Measurements from ENCODE around the gene MON1A. TPM values are rescaled to one million over a fixed set of nuclear protein-coding genes. Genes with fewer than 3 reads are reported as not detected.
"Not testable (repeated sequence)": the region's sequence is repeated elsewhere in the genome, so short reads cannot be mapped to it uniquely, and the experiment has no call there.

Gene MON1A
- total and polyA plus RNA-seq, 7 experiments from 2014 or later: 4.6 to 24.5 (median 10.6) TPM

- H3K27me3 ChIP-seq (ENCODE audit: control insufficient read depth in 2 of 2, insufficient read depth in 2 of 2, low read length in 2 of 2); H3K4me3 ChIP-seq (ENCODE audit: low read length); H3K27ac ChIP-seq (ENCODE audit: low read depth, low read length); DNase-seq; ATAC-seq; H3K27me3 Mint-ChIP-seq; H3K27ac Mint-ChIP-seq; H3K9me3 ChIP-seq (ENCODE audit: control insufficient read depth in 2 of 3, low read length in 3 of 3); H3K9me3 Mint-ChIP-seq; CTCF ChIA-PET; H3K36me3 ChIP-seq (ENCODE audit: control insufficient read depth in 2 of 3, insufficient read depth in 3 of 3, low read length in 3 of 3); H3K36me3 Mint-ChIP-seq: not testable (repeated sequence)
- POLR2A ChIA-PET: interaction anchor here (0.7 to 1.9 kb wide), 2 partner anchors 8 kb away, joined by 3 to 9 read pairs; partner anchors contain the start of gene RBM6
- Mint-ChIP-seq H3K4me1 (peaks cover 6 to 30% (median 25%) of the 10 kb centered on the region in 7 donors), H3K4me3 (peak overlapping the region in 1 of 10 donors; percentile 6)
- intact Hi-C loops (cut with micrococcal nuclease): loop anchor here in 1 of 2 donors (10.0 kb wide), 1 partner anchor 423 kb away; the partner anchor contains the start of genes CYB561D2, NPRL2 and TMEM115
- peaks cover 6 to 13% of the 10 kb centered on the region in 2 donors for H3K4me1 ChIP-seq (ENCODE audit: control insufficient read depth in 2 of 2, insufficient read depth in 2 of 2, low read length in 2 of 2)
Measured at GRCh38 chr3:49932281-49932680, 2.7 kb upstream of the MON1A start.

GRCh38 chr3:49930922-49931321 is 1.3 kb upstream of the MON1A start:
- Histone ChIP-seq H3K27me3 (ENCODE audit: control insufficient read depth in 2 of 2, insufficient read depth in 2 of 2, low read length in 2 of 2) (no peaks in the 10 kb centered on the region), H3K27ac (ENCODE audit: low read depth, low read length) (no peak overlapping the region), H3K4me3 (ENCODE audit: low read length) (no peak overlapping the region), H3K9me3 (ENCODE audit: control insufficient read depth in 2 of 3, low read length in 3 of 3) (no peaks in the 10 kb centered on the region), H3K4me1 (ENCODE audit: control insufficient read depth in 2 of 2, insufficient read depth in 2 of 2, low read length in 2 of 2) (peaks cover 6 to 13% of the 10 kb centered on the region in 2 donors), H3K36me3 (ENCODE audit: control insufficient read depth in 2 of 3, insufficient read depth in 3 of 3, low read length in 3 of 3) (peaks cover 0 to 6% (median 0%) of the 10 kb centered on the region in 3 experiments)
- Mint-ChIP-seq H3K4me1 (peaks cover 6 to 34% (median 28%) of the 10 kb centered on the region in 7 donors), H3K27me3 (no peaks in the 10 kb centered on the region), H3K4me3 (peak overlapping the region in 8 of 10 donors; percentile 0 to 67 (median 54)), H3K9me3 (no peaks in the 10 kb centered on the region), H3K27ac (peak overlapping the region in 8 of 9 donors; percentile 34 to 87 (median 72)), H3K36me3 (peaks cover 0 to 2% (median 0%) of the 10 kb centered on the region in 5 donors)
- ChIA-PET POLR2A (interaction anchor here (0.5 to 1.9 kb wide), 6 partner anchors 9 to 1855 kb away, joined by 3 to 9 read pairs (median 4); partner anchors contain the start of genes DCAF1, INKA1 and RBM6), CTCF (interaction anchor here (0.6 kb wide), 2 partner anchors 35 to 798 kb away, joined by 3 to 5 read pairs; no protein-coding TSS in a partner anchor)
- intact Hi-C loops (cut with micrococcal nuclease): loop anchor here in 1 of 2 donors (10.0 kb wide), 1 partner anchor 424 kb away; the partner anchor contains the start of genes CYB561D2, NPRL2 and TMEM115
- DNase-seq (no peak), ATAC-seq (no peak)

DNA sequence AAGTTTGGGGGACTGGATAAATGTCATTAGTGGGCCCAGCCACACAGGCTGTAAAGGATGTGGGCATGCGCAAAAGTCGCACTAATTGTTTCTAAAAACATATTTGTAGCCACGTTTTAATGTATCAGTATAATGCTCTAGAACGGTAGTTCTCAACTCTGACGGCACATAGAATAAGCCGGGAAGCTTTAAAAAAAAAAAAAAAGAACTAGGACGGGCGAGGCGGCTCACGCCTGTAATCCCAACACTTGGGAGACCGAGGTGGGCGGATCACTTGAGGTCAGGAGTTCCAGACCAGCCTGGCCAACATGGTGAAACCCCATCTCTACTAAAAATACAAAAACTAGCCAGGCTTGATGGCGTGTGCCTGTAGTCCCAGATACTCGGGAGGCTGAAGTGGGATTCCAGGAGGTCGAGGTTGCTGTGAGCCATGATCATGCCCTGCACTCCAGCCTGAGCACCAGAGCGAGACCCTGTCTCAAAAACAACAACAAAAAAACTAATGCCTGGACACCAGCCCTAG is 618 bp upstream of the MON1A start:
- Histone ChIP-seq H3K4me3 (ENCODE audit: low read length) (peak overlapping the region; percentile 92), H3K9me3 (ENCODE audit: control insufficient read depth in 2 of 3, low read length in 3 of 3) (no peaks in the 10 kb centered on the region), H3K36me3 (ENCODE audit: control insufficient read depth in 2 of 3, insufficient read depth in 3 of 3, low read length in 3 of 3) (peaks cover 0 to 6% (median 0%) of the 10 kb centered on the region in 3 experiments), H3K27me3 (ENCODE audit: control insufficient read depth in 2 of 2, insufficient read depth in 2 of 2, low read length in 2 of 2) (no peaks in the 10 kb centered on the region), H3K27ac (ENCODE audit: low read depth, low read length) (peak overlapping the region; percentile 91), H3K4me1 (ENCODE audit: control insufficient read depth in 2 of 2, insufficient read depth in 2 of 2, low read length in 2 of 2) (peaks cover 6 to 13% of the 10 kb centered on the region in 2 donors)
- intact Hi-C loops (cut with micrococcal nuclease): loop anchor here in 1 of 2 donors (10.0 kb wide), 1 partner anchor 425 kb away; the partner anchor contains the start of genes CYB561D2, NPRL2 and TMEM115
- peaks cover 0 to 5% (median 0%) of the 10 kb centered on the region in 5 donors for H3K36me3 Mint-ChIP-seq
- H3K27me3 Mint-ChIP-seq: no peaks in the 10 kb centered on the region
- DNase-seq: no peak
- ChIA-PET CTCF (no interaction called here), POLR2A (interaction anchor here (1.3 to 1.9 kb wide), 4 partner anchors 10 to 128 kb away, joined by 3 to 17 read pairs (median 6); partner anchors contain the start of genes INKA1 and RBM6)
- H3K4me3 Mint-ChIP-seq: peak overlapping the region; percentile 82 to 90 (median 86)
- H3K27ac Mint-ChIP-seq: peak overlapping the region; percentile 78 to 92 (median 88)
- no peaks in the 10 kb centered on the region for H3K9me3 Mint-ChIP-seq
- H3K4me1 Mint-ChIP-seq: peaks cover 6 to 36% (median 31%) of the 10 kb centered on the region in 7 donors
- no peak for ATAC-seq

GRCh38 chr3:49928481-49929017 is 1.1 kb downstream of the MON1A start:
- ChIA-PET POLR2A (interaction anchor here (1.4 kb wide), 1 partner anchor 11 kb away, joined by 17 read pairs; the partner anchor contains the start of gene RBM6), CTCF (interaction anchor here (0.9 kb wide), 1 partner anchor 12 kb away, joined by 3 read pairs; the partner anchor contains the start of gene RBM6)
- Histone ChIP-seq H3K9me3 (ENCODE audit: control insufficient read depth in 2 of 3, low read length in 3 of 3) (no peaks in the 10 kb centered on the region), H3K4me1 (ENCODE audit: control insufficient read depth in 2 of 2, insufficient read depth in 2 of 2, low read length in 2 of 2) (peaks cover 6 to 13% of the 10 kb centered on the region in 2 donors), H3K36me3 (ENCODE audit: control insufficient read depth in 2 of 3, insufficient read depth in 3 of 3, low read length in 3 of 3) (peaks cover 0 to 11% (median 0%) of the 10 kb centered on the region in 3 experiments), H3K4me3 (ENCODE audit: low read length) (no peak overlapping the region), H3K27me3 (ENCODE audit: control insufficient read depth in 2 of 2, insufficient read depth in 2 of 2, low read length in 2 of 2) (no peaks in the 10 kb centered on the region), H3K27ac (ENCODE audit: low read depth, low read length) (no peak overlapping the region)
- peak overlapping the region; percentile 82 to 90 (median 86) for H3K4me3 Mint-ChIP-seq
- H3K36me3 Mint-ChIP-seq: peaks cover 0 to 10% (median 1%) of the 10 kb centered on the region in 5 donors
- intact Hi-C loops (cut with micrococcal nuclease): loop anchor here (1.0 to 5.0 kb wide), 10 partner anchors 11 to 256 kb away; partner anchors contain the start of genes TRAIP (in 2 of the 2), APEH (in 1 of the 2), GMPPB (in 1 of the 2) and MST1 (in 1 of the 2)
- no peak for ATAC-seq
- H3K9me3 Mint-ChIP-seq: no peaks in the 10 kb centered on the region
- H3K27me3 Mint-ChIP-seq: no peaks in the 10 kb centered on the region
- H3K27ac Mint-ChIP-seq: peak overlapping the region in 8 of 9 donors; percentile 24 to 92 (median 86)
- no peak for DNase-seq
- H3K4me1 Mint-ChIP-seq: peaks cover 6 to 36% (median 31%) of the 10 kb centered on the region in 7 donors

DNA sequence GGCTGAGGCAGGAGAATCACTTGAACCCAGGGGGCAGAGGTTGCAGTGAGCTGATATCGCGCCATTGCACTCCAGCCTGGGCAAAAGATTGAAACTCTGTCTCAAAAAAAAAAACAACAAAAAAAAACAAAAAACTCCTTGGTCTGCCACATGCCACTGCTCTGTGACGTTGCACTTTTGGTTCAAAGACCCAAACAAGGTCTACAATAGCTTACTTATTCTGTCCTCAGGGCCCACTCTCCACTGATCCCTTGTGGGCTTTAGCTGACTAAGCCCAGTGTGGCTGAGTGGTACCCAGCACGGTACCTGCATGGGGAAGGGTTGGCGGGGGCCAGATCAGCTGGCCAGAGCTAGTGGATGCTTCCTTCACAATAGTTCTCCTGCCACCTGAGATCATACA is 1.8 kb downstream of the MON1A start:
- peaks cover 0 to 11% (median 0%) of the 10 kb centered on the region in 3 experiments for H3K36me3 ChIP-seq (ENCODE audit: control insufficient read depth in 2 of 3, insufficient read depth in 3 of 3, low read length in 3 of 3)
- H3K4me3 Mint-ChIP-seq: peak overlapping the region in 2 of 10 donors; percentile 86 to 87
- H3K4me3 ChIP-seq (ENCODE audit: low read length): no peak overlapping the region
- H3K27me3 Mint-ChIP-seq: no peaks in the 10 kb centered on the region
- peak overlapping the region in 1 of 9 donors; percentile 86 for H3K27ac Mint-ChIP-seq
- POLR2A ChIA-PET: interaction anchor here (1.0 kb wide), 1 partner anchor 21 kb away, joined by 3 read pairs; no protein-coding TSS in a partner anchor
- H3K27me3 ChIP-seq (ENCODE audit: control insufficient read depth in 2 of 2, insufficient read depth in 2 of 2, low read length in 2 of 2): no peaks in the 10 kb centered on the region
- DNase-seq (no peak), ATAC-seq (no peak)
- no peak overlapping the region for H3K27ac ChIP-seq (ENCODE audit: low read depth, low read length)
- CTCF ChIA-PET: interaction anchor here (0.9 kb wide), 1 partner anchor 12 kb away, joined by 3 read pairs; the partner anchor contains the start of gene RBM6
- peaks cover 6 to 36% (median 31%) of the 10 kb centered on the region in 7 donors for H3K4me1 Mint-ChIP-seq
- no peaks in the 10 kb centered on the region for H3K9me3 Mint-ChIP-seq
- no peaks in the 10 kb centered on the region for H3K9me3 ChIP-seq (ENCODE audit: control insufficient read depth in 2 of 3, low read length in 3 of 3)
- H3K4me1 ChIP-seq (ENCODE audit: control insufficient read depth in 2 of 2, insufficient read depth in 2 of 2, low read length in 2 of 2): peaks cover 6 to 13% of the 10 kb centered on the region in 2 donors
- H3K36me3 Mint-ChIP-seq: peaks cover 0 to 10% (median 1%) of the 10 kb centered on the region in 5 donors
- intact Hi-C loops (cut with micrococcal nuclease): loop anchor here (2.0 to 5.0 kb wide), 4 partner anchors 71 to 255 kb away; partner anchors contain the start of genes APEH (in 1 of the 2), GMPPB (in 1 of the 2), RBM5 (in 1 of the 2) and TRAIP (in 1 of the 2)

DNA sequence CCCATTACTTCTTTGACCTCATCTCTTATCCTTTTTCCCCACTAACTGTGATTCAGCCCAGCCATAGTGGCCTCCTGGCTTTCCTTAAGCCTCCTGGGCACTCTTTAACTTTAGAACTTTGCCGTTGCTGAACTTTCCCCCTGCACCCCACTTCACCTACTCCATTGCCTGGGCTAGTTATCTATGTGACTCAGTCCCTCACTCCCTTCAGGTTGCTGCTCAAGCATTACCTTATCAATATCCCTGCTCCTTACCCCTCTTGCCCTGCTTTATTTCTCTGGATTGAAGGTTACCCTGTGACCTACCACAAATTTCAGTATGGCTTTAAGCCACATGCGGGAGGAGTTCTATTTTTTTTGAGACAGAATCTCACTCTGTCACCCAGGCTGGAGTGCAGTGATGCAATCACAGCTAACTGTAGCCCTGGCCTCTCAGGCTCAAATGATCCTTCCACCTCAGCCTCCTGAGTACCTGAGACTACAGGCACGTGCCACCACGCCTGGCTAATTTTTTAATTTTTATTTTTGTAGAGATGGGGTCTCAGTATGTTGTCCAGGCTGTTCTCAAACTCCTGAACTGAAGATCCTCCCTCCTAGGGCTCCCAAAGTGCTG is 3.4 kb downstream of the MON1A start:
- H3K27ac Mint-ChIP-seq: peak overlapping the region in 4 of 9 donors; percentile 5 to 35 (median 24)
- Histone ChIP-seq H3K27ac (ENCODE audit: low read depth, low read length) (no peak overlapping the region), H3K4me3 (ENCODE audit: low read length) (no peak overlapping the region), H3K4me1 (ENCODE audit: control insufficient read depth in 2 of 2, insufficient read depth in 2 of 2, low read length in 2 of 2) (peaks cover 6 to 13% of the 10 kb centered on the region in 2 donors), H3K36me3 (ENCODE audit: control insufficient read depth in 2 of 3, insufficient read depth in 3 of 3, low read length in 3 of 3) (peaks cover 0 to 11% (median 0%) of the 10 kb centered on the region in 3 experiments), H3K27me3 (ENCODE audit: control insufficient read depth in 2 of 2, insufficient read depth in 2 of 2, low read length in 2 of 2) (no peaks in the 10 kb centered on the region), H3K9me3 (ENCODE audit: control insufficient read depth in 2 of 3, low read length in 3 of 3) (no peaks in the 10 kb centered on the region)
- CTCF ChIA-PET: no interaction called here
- POLR2A ChIA-PET: no interaction called here
- DNase-seq (no peak), ATAC-seq (no peak)
- peaks cover 6 to 34% (median 29%) of the 10 kb centered on the region in 7 donors for H3K4me1 Mint-ChIP-seq
- intact Hi-C loops (cut with micrococcal nuclease): loop anchor here (5.0 kb wide), 2 partner anchors 204 to 254 kb away; partner anchors contain the start of genes APEH (in 1 of the 2) and GMPPB (in 1 of the 2)
- H3K9me3 Mint-ChIP-seq: no peaks in the 10 kb centered on the region
- no peak overlapping the region for H3K4me3 Mint-ChIP-seq
- H3K36me3 Mint-ChIP-seq: peaks cover 0 to 10% (median 3%) of the 10 kb centered on the region in 5 donors
- H3K27me3 Mint-ChIP-seq: no peaks in the 10 kb centered on the region

Measured in naive thymus-derived CD4-positive, alpha-beta T cell (primary cell).